ENCODE data around the gene LETMD1. TPM values are rescaled to one million over a fixed set of nuclear protein-coding genes. Genes with fewer than 3 reads are reported as not detected.

The LETMD1 gene
- total and polyA plus RNA-seq, 2 of the 8 experiments (the other 6 are each of a cell fraction or from before 2014, with no cell fraction given) = 39.4 to 65.3 TPM

GRCh38 chr12:51051787-51052186 is 3.7 kb downstream of the LETMD1 start (continued):
- TF ChIP-seq USF2 (IDR thresholded peaks at IDR 0.05; ENCODE audit: low read length) = no peak
- TF ChIP-seq HDAC2 (IDR thresholded peaks at IDR 0.05; ENCODE audit: borderline replicate concordance in 1 of 2, low read depth in 2 of 2, low read length in 2 of 2) = no peak
- no peak for TF ChIP-seq FOSL1 (IDR thresholded peaks at IDR 0.05; ENCODE audit: insufficient read depth, low read depth, low read length)
- no peak for TF ChIP-seq SIRT6 (IDR thresholded peaks at IDR 0.05; ENCODE audit: low read length)
- no peak for TF ChIP-seq BCL11A (IDR thresholded peaks at IDR 0.05; ENCODE audit: low read depth in 2 of 2, low read length in 2 of 2)
